ENCODE data around the gene HK1.
A peak's percentile ranks its signal among the peaks of the same experiment; 100 is the strongest.
"Not testable (repeated sequence)": the region's sequence is repeated elsewhere in the genome, so short reads cannot be mapped to it uniquely, and the experiment has no call there.

The HK1 gene

GRCh38 chr10:69259547-69260243, 18.6 kb upstream of the HK1 start:
- DNase-seq, result no peak

- DNase-seq, result no peak
Measured at GRCh38 chr10:69261184-69261583, 17.1 kb upstream of the HK1 start.

- peak; percentile 27 for DNase-seq
Measured at GRCh38 chr10:69262292-69262751, 16.0 kb upstream of the HK1 start.

GRCh38 chr10:69265521-69265920, 12.8 kb upstream of the HK1 start:
- no peak for DNase-seq

- peak; percentile 72 for DNase-seq
Measured at GRCh38 chr10:69268761-69269416, 9.4 kb upstream of the HK1 start.

- peak; percentile 61 for DNase-seq
Measured at GRCh38 chr10:69269761-69270160, 8.5 kb upstream of the HK1 start.

- no peak for DNase-seq
Measured at GRCh38 chr10:69270990-69271389, 7.3 kb upstream of the HK1 start.

- peak; percentile 55 for DNase-seq
Measured at GRCh38 chr10:69272624-69273023, 5.7 kb upstream of the HK1 start.

- DNase-seq, result no peak
Measured at GRCh38 chr10:69275444-69275843, 2.9 kb upstream of the HK1 start.

GRCh38 chr10:69276503-69276902, 1.8 kb upstream of the HK1 start:
- no peak for DNase-seq

- DNase-seq, result no peak
Measured at GRCh38 chr10:69279110-69279509, 814 bp downstream of the HK1 start.

GRCh38 chr10:69281507-69282413, 3.5 kb downstream of the HK1 start:
- DNase-seq, result no peak

GRCh38 chr10:69284402-69284801, 6.1 kb downstream of the HK1 start:
- DNase-seq, result not testable (repeated sequence)

- DNase-seq, result no peak
Measured at GRCh38 chr10:69285699-69286098, 7.4 kb downstream of the HK1 start.

- DNase-seq, result no peak
Measured at GRCh38 chr10:69287181-69287580, 8.9 kb downstream of the HK1 start.

GRCh38 chr10:69290993-69291392, 12.7 kb downstream of the HK1 start:
- DNase-seq, result no peak

- DNase-seq, result no peak
Measured at GRCh38 chr10:69292459-69292858, 14.2 kb downstream of the HK1 start.

GRCh38 chr10:69295027-69295636, 16.8 kb downstream of the HK1 start:
- peak; percentile 13 for DNase-seq

- peak; percentile 66 for DNase-seq
Measured at GRCh38 chr10:69303632-69304051, 25.3 kb downstream of the HK1 start.

- DNase-seq, result no peak
Measured at GRCh38 chr10:69306421-69306820, 28.1 kb downstream of the HK1 start.

- DNase-seq, result no peak
Measured at GRCh38 chr10:69307434-69307833, 29.1 kb downstream of the HK1 start.

GRCh38 chr10:69308304-69308703, 30.0 kb downstream of the HK1 start:
- DNase-seq, result not testable (repeated sequence)

GRCh38 chr10:69311309-69311708, 33.0 kb downstream of the HK1 start:
- no peak for DNase-seq
